DOHH2 (cell line): Measurements from ENCODE around the gene VPS51.

Experiments used
- CTCF ChIP-seq: fragments of 200-600 bp; sonication (generic); IDR thresholded peaks from one replicate; pipeline ENCODE4 v1.5.1; 2014; ENCODE audit warnings: antibody characterized with exemption, mild to moderate bottlenecking, low read depth, low read length; ENCODE audit not compliant: poor library complexity, severe bottlenecking
- EZH2phosphoT487 ChIP-seq: fragments of 200-600 bp; sonication (generic); IDR thresholded peaks from 2 replicates; pipeline ENCODE4 v1.6.1; 2017; ENCODE audit warnings: borderline replicate concordance, mild to moderate bottlenecking, antibody characterized with exemption, low read length, moderate library complexity, mixed read lengths

- TF ChIP-seq CTCF (no peak), EZH2phosphoT487 (no peak)
Measured at GRCh38 chr11:65064847-65065240, 31.2 kb upstream of the VPS51 start.
